ENCODE measurements around the gene PRORP. TPM values are rescaled to one million over a fixed set of nuclear protein-coding genes. Genes with fewer than 3 reads are reported as not detected.
A peak's percentile ranks its signal among the peaks of the same experiment; 100 is the strongest.

The PRORP gene
- total RNA-seq, 4 donors from 2014 or later, result 22.6 to 40.5 (median 28.9) TPM

- intact Hi-C loops (cut with DNase I), result no loop called here
- no peak for TF ChIP-seq POLR2A (IDR thresholded peaks at IDR 0.05)
- no peak for TF ChIP-seq CTCF (IDR thresholded peaks at IDR 0.05)
- Histone ChIP-seq H3K4me3 (no peak overlapping the region), H3K4me1 (peaks cover 0 to 4% (median 0%) of the 10 kb centered on the region in 3 donors), H3K27me3 (no peaks in the 10 kb centered on the region), H3K27ac (no peak overlapping the region), H3K36me3 (peaks cover 0 to 93% (median 3%) of the 10 kb centered on the region in 3 donors), H3K9me3 (no peaks in the 10 kb centered on the region)
- DNase-seq, result no peak
- WGBS, 2 donors, result 81% methylated on average over 4 of the region's 4 CpGs; no CpG with 5 or more reads in 1 of the 2 donors
Measured at GRCh38 chr14:35134329-35135123, 12.2 kb downstream of the PRORP start.

- TF ChIP-seq CTCF (IDR thresholded peaks at IDR 0.05), result no peak
- no peak for TF ChIP-seq POLR2A (IDR thresholded peaks at IDR 0.05)
- H3K9me3 ChIP-seq, result no peaks in the 10 kb centered on the region
- no peak overlapping the region for H3K4me3 ChIP-seq
- peaks cover 0 to 4% (median 0%) of the 10 kb centered on the region in 3 donors for H3K4me1 ChIP-seq
- 66 to 100% methylated on average over 2 to 3 of the region's 5 CpGs for WGBS, 2 donors
- DNase-seq, result no peak
- H3K27me3 ChIP-seq, result no peaks in the 10 kb centered on the region
- H3K36me3 ChIP-seq, result peaks cover 0 to 81% (median 3%) of the 10 kb centered on the region in 3 donors
- H3K27ac ChIP-seq, result no peak overlapping the region
- intact Hi-C loops (cut with DNase I), result no loop called here
Measured at GRCh38 chr14:35138585-35138984, 16.2 kb downstream of the PRORP start.

- no peaks in the 10 kb centered on the region for H3K27me3 ChIP-seq
- peak in 4 of 6 experiments; percentile 38 to 72 (median 54) for TF ChIP-seq CTCF (IDR thresholded peaks at IDR 0.05)
- TF ChIP-seq POLR2A (IDR thresholded peaks at IDR 0.05), result no peak
- H3K4me1 ChIP-seq, result no peaks in the 10 kb centered on the region
- no peak overlapping the region for H3K27ac ChIP-seq
- H3K9me3 ChIP-seq, result no peaks in the 10 kb centered on the region
- WGBS, 2 donors, result 94 to 95% methylated on average over 2 of the region's 2 CpGs
- DNase-seq, result no peak
- intact Hi-C loops (cut with DNase I), result loop anchor here (5.0 kb wide), 1 partner anchor 271 kb away; no protein-coding TSS in a partner anchor
- peaks cover 0 to 72% (median 3%) of the 10 kb centered on the region in 3 donors for H3K36me3 ChIP-seq
- no peak overlapping the region for H3K4me3 ChIP-seq
Measured at GRCh38 chr14:35140718-35141581, 18.6 kb downstream of the PRORP start.

GRCh38 chr14:35144029-35144428 is 21.7 kb downstream of the PRORP start:
- Histone ChIP-seq H3K9me3 (no peaks in the 10 kb centered on the region), H3K36me3 (peaks cover 0 to 53% (median 0%) of the 10 kb centered on the region in 3 donors), H3K27ac (no peak overlapping the region), H3K4me1 (no peaks in the 10 kb centered on the region), H3K27me3 (no peaks in the 10 kb centered on the region), H3K4me3 (no peak overlapping the region)
- no peak for TF ChIP-seq CTCF (IDR thresholded peaks at IDR 0.05)
- no peak for TF ChIP-seq POLR2A (IDR thresholded peaks at IDR 0.05)
- no peak for DNase-seq
- intact Hi-C loops (cut with DNase I), result loop anchor here (5.0 kb wide), 1 partner anchor 268 kb away; no protein-coding TSS in a partner anchor
- WGBS, 2 donors, result 88% methylated on average over 1 of the region's 1 CpG; no CpG with 5 or more reads in 1 of the 2 donors

All from esophagus squamous epithelium (tissue), 5 donors.